WTC11 (cell line): ENCODE results near the gene LSP1. TPM values are rescaled to one million over a fixed set of nuclear protein-coding genes. Genes with fewer than 3 reads are reported as not detected.

Source experiments
- ATAC-seq: fragments of 200-7000 bp; cut with Tn5 transposase; 2 replicates; pipeline ENCODE4 v1.10.0; 2021; ENCODE audit warnings: mild to moderate bottlenecking, moderate library complexity
- CTCF ChIA-PET: fragments of 300-600 bp; sonication (Branson Sonifier 250); formaldehyde crosslinking; loops from one replicate; lab custom pipeline; 2021; ENCODE audit warnings: antibody characterized with exemption; lab: Charles Lee
- POLR2A ChIA-PET: fragments of 350-600 bp; sonication (Branson Sonifier 250); formaldehyde crosslinking; loops from one replicate; lab custom pipeline; 2021; ENCODE audit warnings: antibody characterized with exemption; lab: Charles Lee
- DNase-seq: peaks from one replicate; pipeline ENCODE4 v3.0.0; 2021; ENCODE audit warnings: low spot score
- H3K27ac Mint-ChIP-seq: 2 replicates; pipeline ENCODE4 v1.8.0; 2021; ENCODE audit warnings: mixed read lengths
- H3K27me3 Mint-ChIP-seq: 2 replicates; pipeline ENCODE4 v1.8.0; 2021; ENCODE audit warnings: low read depth, mild to moderate bottlenecking, moderate library complexity, mixed read lengths
- H3K36me3 Mint-ChIP-seq: 2 replicates; pipeline ENCODE4 v1.8.0; 2021; ENCODE audit warnings: mixed read lengths
- H3K4me1 Mint-ChIP-seq: 2 replicates; pipeline ENCODE4 v1.8.0; 2022; ENCODE audit warnings: mixed read lengths
- H3K4me3 Mint-ChIP-seq: 2 replicates; pipeline ENCODE4 v1.8.0; 2021; ENCODE audit warnings: mild to moderate bottlenecking, moderate library complexity, mixed read lengths
- H3K9me3 Mint-ChIP-seq: 2 replicates; pipeline ENCODE4 v1.8.0; 2021; ENCODE audit warnings: mixed read lengths
- EMX1 ChIP-seq: fragments of 250-450 bp; sonication (Bioruptor Pico); IDR thresholded peaks from 2 replicates; pipeline ENCODE4 v1.8.0; 2021; ENCODE audit warnings: mild to moderate bottlenecking
- IRF2 ChIP-seq: sonication (generic); formaldehyde crosslinking; IDR thresholded peaks from 2 replicates; pipeline ENCODE4 v1.8.0; 2022; ENCODE audit warnings: low read depth, missing genetic modification reagents, borderline replicate concordance
- NFATC4 ChIP-seq: fragments of 250-450 bp; sonication (Bioruptor Pico); IDR thresholded peaks from 2 replicates; pipeline ENCODE4 v1.9.0; 2021; ENCODE audit warnings: mild to moderate bottlenecking
- NFE2L1 ChIP-seq: sonication (generic); formaldehyde crosslinking; IDR thresholded peaks from 2 replicates; pipeline ENCODE4 v1.8.1; 2023; ENCODE audit warnings: missing genetic modification reagents
- NFYB ChIP-seq: sonication (generic); formaldehyde crosslinking; conservative IDR thresholded peaks from 2 replicates; pipeline ENCODE4 v1.8.0; 2022; ENCODE audit warnings: low read depth, missing genetic modification reagents
- PRRX2 ChIP-seq: fragments of 250-450 bp; sonication (Bioruptor Pico); IDR thresholded peaks from 2 replicates; pipeline ENCODE4 v1.8.0; 2021; ENCODE audit warnings: mild to moderate bottlenecking
- SMAD3 ChIP-seq: sonication (generic); formaldehyde crosslinking; IDR thresholded peaks from 2 replicates; pipeline ENCODE4 v1.8.0; 2022; ENCODE audit warnings: missing genetic modification reagents, mild to moderate bottlenecking, borderline replicate concordance
- TCF7 ChIP-seq: sonication (generic); formaldehyde crosslinking; IDR thresholded peaks from 2 replicates; pipeline ENCODE4 v1.8.0; 2022; ENCODE audit warnings: mild to moderate bottlenecking, low read depth, missing genetic modification reagents, moderate library complexity
- USF1 ChIP-seq: sonication (generic); formaldehyde crosslinking; IDR thresholded peaks from 2 replicates; pipeline ENCODE4 v1.8.0; 2022; ENCODE audit warnings: mild to moderate bottlenecking, missing genetic modification reagents
- ZNF138 ChIP-seq: sonication (generic); formaldehyde crosslinking; conservative IDR thresholded peaks from 2 replicates; pipeline ENCODE4 v1.8.1; 2022; ENCODE audit warnings: mild to moderate bottlenecking, moderate library complexity, missing genetic modification reagents
- ZNF219 ChIP-seq: sonication (generic); formaldehyde crosslinking; IDR thresholded peaks from 2 replicates; pipeline ENCODE4 v1.8.0; 2023; ENCODE audit warnings: missing genetic modification reagents, mild to moderate bottlenecking, borderline replicate concordance
- total RNA-seq: library from RNA; stranded (reverse); gene quantifications from 3 replicates; pipeline ENCODE4 v1.2.3, GENCODE V29; 2021
- TF ChIP-seq, protein P1 (sequence below): sonication (generic); formaldehyde crosslinking; IDR thresholded peaks from 2 replicates; pipeline ENCODE4 v1.8.0; 2022; ENCODE audit warnings: mild to moderate bottlenecking, missing genetic modification reagents
- TF ChIP-seq, protein P2 (sequence below): sonication (generic); formaldehyde crosslinking; IDR thresholded peaks from 2 replicates; pipeline ENCODE4 v1.8.0; 2023; ENCODE audit warnings: missing genetic modification reagents, mild to moderate bottlenecking, borderline replicate concordance

The LSP1 gene
- total RNA-seq, 1 experiment from 2014 or later, result 0.77 TPM

- ChIA-PET CTCF (interaction anchor here (0.6 to 5.6 kb wide), 12 partner anchors 9 to 228 kb away, joined by 3 to 93 read pairs (median 8); partner anchors contain the start of gene SYT8), POLR2A (no interaction called here)
- H3K27ac Mint-ChIP-seq, result no peak overlapping the region
Observed at GRCh38 chr11:1823376-1824220, 29.3 kb upstream of the LSP1 start.

DNA sequence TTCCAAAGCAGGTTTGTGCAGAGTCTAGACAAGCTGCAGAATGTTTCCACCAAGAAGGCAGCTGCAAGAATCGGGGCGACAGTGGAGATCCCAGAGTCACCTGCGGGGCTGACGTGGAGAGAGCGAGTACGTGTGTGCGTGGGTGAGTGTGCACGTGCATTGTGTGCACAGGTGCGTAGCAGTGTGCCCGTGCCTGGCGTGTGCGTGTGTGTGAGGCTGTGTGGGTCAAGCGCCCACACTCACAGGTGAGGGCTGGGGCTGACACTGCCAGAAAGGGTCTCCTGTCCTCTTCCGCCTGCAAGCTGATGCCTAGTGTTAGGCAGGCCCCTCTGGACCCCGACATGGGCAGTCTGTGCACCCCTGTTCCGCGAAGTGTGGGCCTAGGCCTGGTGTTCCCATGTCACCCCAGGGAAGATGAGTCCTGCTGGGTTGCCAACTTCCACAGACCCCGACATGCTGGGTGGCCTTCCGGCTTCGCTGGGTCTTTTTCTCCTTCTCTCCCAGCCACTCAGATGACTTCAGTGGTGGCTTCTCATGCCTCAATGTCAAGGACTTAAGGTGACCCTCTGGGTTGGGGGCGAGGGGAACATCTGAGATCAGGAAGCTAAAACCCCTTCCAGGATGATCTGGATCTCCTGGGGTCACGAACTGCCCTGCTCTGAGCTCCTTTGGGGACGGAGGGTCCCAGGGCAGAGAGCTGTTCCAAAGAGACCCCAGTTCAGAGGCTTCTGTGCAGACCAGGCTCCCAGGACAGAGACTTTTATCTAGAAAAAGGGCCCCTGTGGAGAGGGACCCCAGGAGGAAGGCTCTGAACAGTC, 28.5 kb upstream of the LSP1 start:
- Mint-ChIP-seq H3K27me3 (peaks cover 11% of the 10 kb centered on the region), H3K4me1 (peaks cover 2% of the 10 kb centered on the region; the same call in 1 of the 2 replicates), H3K9me3 (peaks cover 15% of the 10 kb centered on the region), H3K4me3 (no peak overlapping the region), H3K36me3 (no peaks in the 10 kb centered on the region), H3K27ac (no peak overlapping the region)
- DNase-seq (no peak), ATAC-seq (no peak)
- TF ChIP-seq NFATC4 (CRISPR knock-in tag) (no peak), USF1 (CRISPR knock-in tag) (no peak), NFE2L1 (CRISPR knock-in tag) (no peak)
- TF ChIP-seq, protein P1, sequence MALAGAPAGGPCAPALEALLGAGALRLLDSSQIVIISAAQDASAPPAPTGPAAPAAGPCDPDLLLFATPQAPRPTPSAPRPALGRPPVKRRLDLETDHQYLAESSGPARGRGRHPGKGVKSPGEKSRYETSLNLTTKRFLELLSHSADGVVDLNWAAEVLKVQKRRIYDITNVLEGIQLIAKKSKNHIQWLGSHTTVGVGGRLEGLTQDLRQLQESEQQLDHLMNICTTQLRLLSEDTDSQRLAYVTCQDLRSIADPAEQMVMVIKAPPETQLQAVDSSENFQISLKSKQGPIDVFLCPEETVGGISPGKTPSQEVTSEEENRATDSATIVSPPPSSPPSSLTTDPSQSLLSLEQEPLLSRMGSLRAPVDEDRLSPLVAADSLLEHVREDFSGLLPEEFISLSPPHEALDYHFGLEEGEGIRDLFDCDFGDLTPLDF (CRISPR knock-in tag), result no peak
- POLR2A ChIA-PET, result interaction anchor here (0.6 kb wide), 1 partner anchor 118 kb away, joined by 3 read pairs; no protein-coding TSS in a partner anchor
- CTCF ChIA-PET, result interaction anchor here (0.5 to 5.6 kb wide), 58 partner anchors 9 to 426 kb away, joined by 3 to 93 read pairs (median 6); partner anchors contain the start of genes H19, IFITM10, SYT8 and TNNI2

More at GRCh38 chr11:1823376-1824220, 29.3 kb upstream of the LSP1 start:
- no peak for DNase-seq
- H3K27me3 Mint-ChIP-seq, result peaks cover 11% of the 10 kb centered on the region
- no peak overlapping the region for H3K4me3 Mint-ChIP-seq
- TF ChIP-seq ZNF138 (CRISPR knock-in tag) (no peak), NFYB (CRISPR knock-in tag) (no peak), IRF2 (no peak), TCF7 (CRISPR knock-in tag) (no peak), EMX1 (CRISPR knock-in tag) (no peak), SMAD3 (CRISPR knock-in tag) (no peak), ZNF219 (no peak), PRRX2 (CRISPR knock-in tag) (no peak)
- TF ChIP-seq, protein P2, sequence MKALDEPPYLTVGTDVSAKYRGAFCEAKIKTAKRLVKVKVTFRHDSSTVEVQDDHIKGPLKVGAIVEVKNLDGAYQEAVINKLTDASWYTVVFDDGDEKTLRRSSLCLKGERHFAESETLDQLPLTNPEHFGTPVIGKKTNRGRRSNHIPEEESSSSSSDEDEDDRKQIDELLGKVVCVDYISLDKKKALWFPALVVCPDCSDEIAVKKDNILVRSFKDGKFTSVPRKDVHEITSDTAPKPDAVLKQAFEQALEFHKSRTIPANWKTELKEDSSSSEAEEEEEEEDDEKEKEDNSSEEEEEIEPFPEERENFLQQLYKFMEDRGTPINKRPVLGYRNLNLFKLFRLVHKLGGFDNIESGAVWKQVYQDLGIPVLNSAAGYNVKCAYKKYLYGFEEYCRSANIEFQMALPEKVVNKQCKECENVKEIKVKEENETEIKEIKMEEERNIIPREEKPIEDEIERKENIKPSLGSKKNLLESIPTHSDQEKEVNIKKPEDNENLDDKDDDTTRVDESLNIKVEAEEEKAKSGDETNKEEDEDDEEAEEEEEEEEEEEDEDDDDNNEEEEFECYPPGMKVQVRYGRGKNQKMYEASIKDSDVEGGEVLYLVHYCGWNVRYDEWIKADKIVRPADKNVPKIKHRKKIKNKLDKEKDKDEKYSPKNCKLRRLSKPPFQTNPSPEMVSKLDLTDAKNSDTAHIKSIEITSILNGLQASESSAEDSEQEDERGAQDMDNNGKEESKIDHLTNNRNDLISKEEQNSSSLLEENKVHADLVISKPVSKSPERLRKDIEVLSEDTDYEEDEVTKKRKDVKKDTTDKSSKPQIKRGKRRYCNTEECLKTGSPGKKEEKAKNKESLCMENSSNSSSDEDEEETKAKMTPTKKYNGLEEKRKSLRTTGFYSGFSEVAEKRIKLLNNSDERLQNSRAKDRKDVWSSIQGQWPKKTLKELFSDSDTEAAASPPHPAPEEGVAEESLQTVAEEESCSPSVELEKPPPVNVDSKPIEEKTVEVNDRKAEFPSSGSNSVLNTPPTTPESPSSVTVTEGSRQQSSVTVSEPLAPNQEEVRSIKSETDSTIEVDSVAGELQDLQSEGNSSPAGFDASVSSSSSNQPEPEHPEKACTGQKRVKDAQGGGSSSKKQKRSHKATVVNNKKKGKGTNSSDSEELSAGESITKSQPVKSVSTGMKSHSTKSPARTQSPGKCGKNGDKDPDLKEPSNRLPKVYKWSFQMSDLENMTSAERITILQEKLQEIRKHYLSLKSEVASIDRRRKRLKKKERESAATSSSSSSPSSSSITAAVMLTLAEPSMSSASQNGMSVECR (CRISPR knock-in tag), result no peak
- H3K4me1 Mint-ChIP-seq, result peaks cover 2% of the 10 kb centered on the region; the same call in 1 of the 2 replicates
- ATAC-seq, result no peak
- peaks cover 19% of the 10 kb centered on the region for H3K9me3 Mint-ChIP-seq
- no peaks in the 10 kb centered on the region for H3K36me3 Mint-ChIP-seq
